Sigmoid colon (tissue), 7 donors: ENCODE measurements around the gene HDAC9. TPM values are rescaled to one million over a fixed set of nuclear protein-coding genes. Genes with fewer than 3 reads are reported as not detected.

Source experiments
- DNase-seq: peaks from one replicate; pipeline ENCODE4 v3.0.0-alpha.2; 2019
- H3K27ac ChIP-seq, 4 donors: fragments of 200-600 bp; sonication (generic); one replicate each; pipeline ENCODE4 v1.5.1; 2016 to 2019; ENCODE audit warnings: mild to moderate bottlenecking in 1 of 4
- H3K27me3 ChIP-seq, 3 donors: fragments of 200-600 bp; sonication (generic); one replicate each; pipeline ENCODE4 v1.5.1; 2019; ENCODE audit warnings: mild to moderate bottlenecking in 1 of 3
- H3K36me3 ChIP-seq, 4 donors: fragments of 200-600 bp; sonication (generic); one replicate each; pipeline ENCODE4 v1.5.1; 2016 to 2019
- H3K4me1 ChIP-seq, 4 donors: fragments of 200-600 bp; sonication (generic); one replicate each; pipeline ENCODE4 v1.5.1; 2017 to 2019
- H3K4me3 ChIP-seq, 4 donors: fragments of 200-600 bp; sonication (generic); one replicate each; pipeline ENCODE4 v1.5.1; 2017 to 2019; ENCODE audit warnings: mild to moderate bottlenecking in 2 of 4, moderate library complexity in 1 of 4
- H3K9me3 ChIP-seq, 4 donors: fragments of 200-600 bp in 3 of 4; sonication (generic) in 3 of 4; one replicate each; pipeline versions ENCODE4 v1.5.1 to v1.6.1; 2013 to 2019
- CTCF ChIP-seq, 4 experiments: fragments of 450-650 bp in 3 of 4; fragments of 200-600 bp in 1 of 4; IDR thresholded peaks; one replicate each; pipeline ENCODE4 v1.5.1; 2016 to 2019; ENCODE audit warnings: antibody characterized with exemption in 4 of 4, mild to moderate bottlenecking in 3 of 4, moderate library complexity in 2 of 4
- EP300 ChIP-seq, 4 donors: sonication (generic); formaldehyde crosslinking; IDR thresholded peaks; one replicate each; pipeline ENCODE4 v1.6.1; 2017; ENCODE audit warnings: antibody characterized with exemption in 4 of 4
- POLR2A ChIP-seq, 2 donors: fragments of 450-650 bp; IDR thresholded peaks; one replicate each; pipeline ENCODE4 v1.6.1; 2016; ENCODE audit warnings: antibody characterized with exemption in 2 of 2, mild to moderate bottlenecking in 2 of 2, moderate library complexity in 2 of 2
- POLR2AphosphoS5 ChIP-seq, 4 donors: sonication (generic); formaldehyde crosslinking; IDR thresholded peaks; one replicate each; pipeline ENCODE4 v1.6.1; 2017; ENCODE audit warnings: antibody characterized with exemption in 4 of 4
- WGBS, 2 donors: extraction: QIAGEN DNeasy Blood & Tissue Kit; methylation state at CpG; one replicate each; pipeline ENCODE4 v1.1.7; 2013; 5-methylcytosine and 5-hydroxymethylcytosine counted together
- intact Hi-C: fragments of 100-400 bp; cut with DNase I; formaldehyde crosslinking; loops from one replicate; pipeline ENCODE4 v1.15.1; 2023
- polyA plus RNA-seq, 3 donors: library from polyadenylated mRNA; stranded (reverse); fragments of 200-250 nt; gene quantifications; one replicate each; pipeline ENCODE4 v1.2.3, GENCODE V29; 2013
- total RNA-seq, 4 donors: library from RNA; depleted of rRNA; stranded (reverse); fragments of >200 nt; gene quantifications; one replicate each; pipeline ENCODE4 v1.1.0, GENCODE V29; 2016
- donor health status: healthy with polysubstance abuse.
- donor health status: Bipolar disorder and iron deficiency.
- donor health status: healthy.

HDAC9 gene
- total and polyA plus RNA-seq, 7 donors, result 2.4 to 38.2 (median 22.2) TPM

GRCh38 chr7:19000410-19000809 lies 504.9 kb downstream of the HDAC9 start:
- H3K27ac ChIP-seq, result no peak overlapping the region
- no peaks in the 10 kb centered on the region for H3K27me3 ChIP-seq
- no peak for TF ChIP-seq CTCF (IDR thresholded peaks at IDR 0.05)
- TF ChIP-seq POLR2A (IDR thresholded peaks at IDR 0.05), result no peak
- TF ChIP-seq EP300 (IDR thresholded peaks at IDR 0.05), result no peak
- TF ChIP-seq POLR2AphosphoS5 (IDR thresholded peaks at IDR 0.05), result no peak
- intact Hi-C loops, result no loop called here
- H3K4me3 ChIP-seq, result no peak overlapping the region
- H3K9me3 ChIP-seq, result no peaks in the 10 kb centered on the region
- peaks cover 0 to 10% (median 0%) of the 10 kb centered on the region in 4 donors for H3K4me1 ChIP-seq
- 88 to 92% methylated on average over 4 of the region's 4 CpGs for WGBS, 2 donors
- DNase-seq, result no peak
- H3K36me3 ChIP-seq, result no peaks in the 10 kb centered on the region

- WGBS, 2 donors, result 79 to 81% methylated on average over 1 of the region's 1 CpG
- Histone ChIP-seq H3K27me3 (no peaks in the 10 kb centered on the region), H3K36me3 (no peaks in the 10 kb centered on the region), H3K27ac (no peak overlapping the region), H3K4me1 (no peaks in the 10 kb centered on the region), H3K9me3 (no peaks in the 10 kb centered on the region), H3K4me3 (no peak overlapping the region)
- intact Hi-C loops, result no loop called here
- DNase-seq, result no peak
- TF ChIP-seq POLR2AphosphoS5 (IDR thresholded peaks at IDR 0.05) (no peak), CTCF (IDR thresholded peaks at IDR 0.05) (no peak), EP300 (IDR thresholded peaks at IDR 0.05) (no peak), POLR2A (IDR thresholded peaks at IDR 0.05) (no peak)
These were observed 506.3 kb downstream of the HDAC9 start for GRCh38 chr7:19001854-19002253.

- Histone ChIP-seq H3K27ac (no peak overlapping the region), H3K27me3 (no peaks in the 10 kb centered on the region), H3K4me3 (no peak overlapping the region), H3K36me3 (no peaks in the 10 kb centered on the region), H3K9me3 (no peaks in the 10 kb centered on the region), H3K4me1 (no peaks in the 10 kb centered on the region)
- no peak for DNase-seq
- intact Hi-C loops, result no loop called here
- TF ChIP-seq POLR2AphosphoS5 (IDR thresholded peaks at IDR 0.05) (no peak), POLR2A (IDR thresholded peaks at IDR 0.05) (no peak), EP300 (IDR thresholded peaks at IDR 0.05) (no peak), CTCF (IDR thresholded peaks at IDR 0.05) (no peak)
- WGBS, 2 donors, result 71 to 74% methylated on average over 5 of the region's 5 CpGs
These were observed 513.8 kb downstream of the HDAC9 start for GRCh38 chr7:19009241-19009935.

- no peaks in the 10 kb centered on the region for H3K4me1 ChIP-seq
- H3K9me3 ChIP-seq, result no peaks in the 10 kb centered on the region
- no peak overlapping the region for H3K4me3 ChIP-seq
- TF ChIP-seq POLR2AphosphoS5 (IDR thresholded peaks at IDR 0.05), result no peak
- intact Hi-C loops, result no loop called here
- no peaks in the 10 kb centered on the region for H3K27me3 ChIP-seq
- DNase-seq, result no peak
- no peak overlapping the region for H3K27ac ChIP-seq
- H3K36me3 ChIP-seq, result no peaks in the 10 kb centered on the region
These were observed 514.4 kb downstream of the HDAC9 start for GRCh38 chr7:19009936-19010280.

- TF ChIP-seq POLR2A (IDR thresholded peaks at IDR 0.05) (no peak), POLR2AphosphoS5 (IDR thresholded peaks at IDR 0.05) (no peak), EP300 (IDR thresholded peaks at IDR 0.05) (no peak), CTCF (IDR thresholded peaks at IDR 0.05) (no peak)
- Histone ChIP-seq H3K27me3 (no peaks in the 10 kb centered on the region), H3K9me3 (no peaks in the 10 kb centered on the region), H3K4me3 (no peak overlapping the region), H3K4me1 (no peaks in the 10 kb centered on the region), H3K36me3 (no peaks in the 10 kb centered on the region), H3K27ac (no peak overlapping the region)
- DNase-seq, result no peak
- 84 to 85% methylated on average over 7 of the region's 7 CpGs for WGBS, 2 donors
- intact Hi-C loops, result no loop called here
These were observed 515.7 kb downstream of the HDAC9 start for GRCh38 chr7:19011212-19011611.
